ENCODE measurements around the gene PCDHGB5.
"Not testable (repeated sequence)": the region's sequence is repeated elsewhere in the genome, so short reads cannot be mapped to it uniquely, and the experiment has no call there.

The PCDHGB5 gene

GRCh38 chr5:141371572-141372475 lies 25.9 kb upstream of the PCDHGB5 start:
- H3K9me3 Mint-ChIP-seq, result peaks cover 16 to 52% of the 10 kb centered on the region in 2 donors
- H3K27me3 Mint-ChIP-seq, result peaks cover 82% of the 10 kb centered on the region
- H3K4me1 Mint-ChIP-seq, result peaks cover 8% of the 10 kb centered on the region
- H3K27ac Mint-ChIP-seq, result no peak overlapping the region
- no peak for ATAC-seq
- DNase-seq, result no peak
- H3K4me3 Mint-ChIP-seq, result peak overlapping the region in 1 of 2 donors; percentile 14

- ATAC-seq, result no peak
- no peak for DNase-seq
- H3K4me1 Mint-ChIP-seq, result peaks cover 8% of the 10 kb centered on the region
- peak within 1 kb of the TSS; percentile 27 to 52 for H3K4me3 Mint-ChIP-seq
- H3K9me3 Mint-ChIP-seq, result peaks cover 16 to 52% of the 10 kb centered on the region in 2 donors
- no peak within 1 kb of the TSS for H3K27ac Mint-ChIP-seq
- peaks cover 77% of the 10 kb centered on the region for H3K27me3 Mint-ChIP-seq
Measured at GRCh38 chr5:141373673-141374317, 24.0 kb upstream of the PCDHGB5 start, which contains the start of gene PCDHGA6. PCDHGA6 (plus strand) TSS chr5:141373891; CDS start chr5:141374084, 193 bp downstream.

- DNase-seq, result no peak
- H3K9me3 Mint-ChIP-seq, result peaks cover 16 to 52% of the 10 kb centered on the region in 2 donors
Measured at GRCh38 chr5:141374627-141375026, 23.1 kb upstream of the PCDHGB5 start.

DNA sequence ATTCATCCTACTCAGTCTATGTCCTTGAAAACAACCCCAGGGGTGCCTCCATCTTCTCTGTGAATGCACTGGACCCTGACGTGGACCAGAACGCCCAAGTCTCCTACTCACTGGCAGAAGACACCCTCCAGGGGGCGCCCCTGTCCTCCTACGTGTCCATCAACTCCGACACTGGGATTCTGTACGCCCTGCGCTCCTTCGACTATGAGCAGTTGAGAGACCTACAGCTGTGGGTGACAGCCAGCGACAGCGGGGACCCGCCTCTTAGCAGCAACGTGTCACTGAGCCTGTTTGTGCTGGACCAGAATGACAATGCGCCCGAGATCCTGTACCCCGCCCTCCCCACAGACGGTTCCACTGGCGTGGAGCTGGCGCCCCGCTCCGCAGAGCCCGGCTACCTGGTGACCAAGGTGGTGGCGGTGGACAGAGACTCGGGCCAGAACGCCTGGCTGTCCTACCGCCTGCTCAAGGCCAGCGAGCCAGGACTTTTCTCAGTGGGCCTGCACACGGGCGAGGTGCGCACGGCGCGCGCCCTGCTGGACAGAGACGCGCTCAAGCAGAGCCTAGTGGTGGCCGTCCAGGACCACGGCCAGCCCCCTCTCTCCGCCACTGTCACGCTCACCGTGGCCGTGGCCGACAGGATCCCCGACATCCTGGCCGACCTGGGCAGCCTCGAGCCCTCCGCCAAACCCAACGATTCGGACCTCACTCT lies 22.1 kb upstream of the PCDHGB5 start:
- H3K4me3 Mint-ChIP-seq, DNase-seq, H3K27ac Mint-ChIP-seq, ATAC-seq, H3K4me1 Mint-ChIP-seq: not testable (repeated sequence)
- Mint-ChIP-seq H3K27me3 (peaks cover 59% of the 10 kb centered on the region), H3K9me3 (peaks cover 14 to 45% of the 10 kb centered on the region in 2 donors)

More at GRCh38 chr5:141374627-141375026, 23.1 kb upstream of the PCDHGB5 start:
- no peak overlapping the region for H3K27ac Mint-ChIP-seq
- peaks cover 8% of the 10 kb centered on the region for H3K4me1 Mint-ChIP-seq
- H3K27me3 Mint-ChIP-seq, result peaks cover 69% of the 10 kb centered on the region
- no peak for ATAC-seq
- H3K4me3 Mint-ChIP-seq, result no peak overlapping the region

- DNase-seq (no peak), ATAC-seq (no peak)
- H3K9me3 Mint-ChIP-seq, result peaks cover 5 to 25% of the 10 kb centered on the region in 2 donors
- peak within 1 kb of the TSS in 1 of 2 donors; percentile 56 for H3K27ac Mint-ChIP-seq
- peaks cover 67% of the 10 kb centered on the region for H3K27me3 Mint-ChIP-seq
- peaks cover 5% of the 10 kb centered on the region for H3K4me1 Mint-ChIP-seq
- peak within 1 kb of the TSS; percentile 74 to 85 for H3K4me3 Mint-ChIP-seq
Measured at GRCh38 chr5:141382469-141383294, 15.1 kb upstream of the PCDHGB5 start, which contains the start of gene PCDHGA7. PCDHGA7 (plus strand) TSS chr5:141382742; CDS start chr5:141382900, 158 bp downstream.

DNA sequence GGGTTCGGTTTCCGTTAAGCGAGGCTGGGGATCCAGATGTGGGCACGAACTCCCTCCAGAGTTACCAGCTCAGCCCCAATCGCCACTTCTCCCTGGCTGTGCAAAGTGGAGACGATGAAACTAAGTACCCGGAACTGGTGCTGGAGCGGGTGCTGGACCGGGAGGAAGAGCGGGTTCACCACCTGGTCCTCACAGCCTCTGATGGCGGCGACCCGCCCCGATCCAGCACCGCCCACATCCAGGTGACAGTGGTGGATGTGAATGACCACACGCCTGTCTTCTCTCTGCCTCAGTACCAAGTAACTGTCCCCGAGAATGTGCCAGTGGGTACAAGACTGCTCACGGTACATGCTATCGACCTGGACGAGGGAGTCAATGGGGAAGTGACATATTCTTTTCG lies 14.4 kb upstream of the PCDHGB5 start:
- H3K9me3 Mint-ChIP-seq, result peaks cover 7 to 27% of the 10 kb centered on the region in 2 donors

DNA sequence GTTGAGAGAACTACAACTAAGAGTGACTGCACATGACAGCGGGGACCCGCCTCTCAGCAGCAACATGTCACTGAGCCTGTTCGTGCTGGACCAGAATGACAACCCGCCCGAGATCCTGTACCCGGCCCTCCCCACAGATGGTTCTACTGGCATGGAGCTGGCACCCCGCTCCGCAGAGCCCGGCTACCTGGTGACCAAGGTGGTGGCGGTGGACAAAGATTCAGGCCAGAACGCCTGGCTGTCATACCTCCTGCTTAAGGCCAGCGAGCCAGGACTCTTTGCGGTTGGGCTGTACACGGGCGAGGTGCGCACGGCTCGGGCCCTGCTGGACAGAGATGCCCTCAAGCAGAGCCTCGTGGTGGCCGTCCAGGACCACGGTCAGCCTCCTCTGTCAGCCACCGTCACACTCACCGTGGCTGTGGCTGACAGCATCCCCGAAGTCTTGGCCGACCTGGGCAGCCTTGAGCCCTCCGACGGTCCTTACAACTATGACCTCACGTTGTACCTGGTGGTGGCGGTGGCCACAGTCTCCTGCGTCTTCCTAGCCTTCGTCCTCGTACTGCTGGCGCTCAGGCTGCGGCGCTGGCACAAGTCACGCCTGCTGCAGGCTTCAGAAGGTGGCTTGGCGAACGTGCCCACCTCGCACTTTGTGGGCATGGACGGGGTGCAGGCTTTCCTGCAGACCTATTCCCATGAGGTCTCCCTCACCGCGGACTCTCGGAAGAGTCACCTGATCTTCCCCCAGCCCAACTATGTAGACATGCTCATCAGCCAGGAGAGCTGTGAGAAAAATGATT lies 13.1 kb upstream of the PCDHGB5 start:
- Mint-ChIP-seq H3K4me1 (peaks cover 5% of the 10 kb centered on the region), H3K27ac (no peak overlapping the region), H3K27me3 (peaks cover 75% of the 10 kb centered on the region), H3K4me3 (no peak overlapping the region), H3K9me3 (peaks cover 10 to 41% of the 10 kb centered on the region in 2 donors)
- no peak for DNase-seq
- ATAC-seq, result no peak

More for the DNA sequence above, 14.4 kb upstream of the PCDHGB5 start:
- Mint-ChIP-seq H3K27me3 (peaks cover 65% of the 10 kb centered on the region), H3K4me3 (peak overlapping the region; percentile 74 to 85), H3K4me1 (peaks cover 5% of the 10 kb centered on the region), H3K27ac (no peak overlapping the region)
- ATAC-seq (no peak), DNase-seq (no peak)

GRCh38 chr5:141387557-141388311 lies 10.0 kb upstream of the PCDHGB5 start, which contains the start of gene PCDHGB4:
PCDHGB4 (plus strand) TSS chr5:141387698; CDS start chr5:141387885, 187 bp downstream.
- H3K27me3 Mint-ChIP-seq, result peaks cover 83% of the 10 kb centered on the region
- peak; percentile 81 for ATAC-seq
- not testable (repeated sequence) for H3K4me1 Mint-ChIP-seq
- peak in 1 of 2 donors; percentile 35 for DNase-seq
- peak within 1 kb of the TSS in 1 of 2 donors; percentile 6 for H3K27ac Mint-ChIP-seq
- H3K4me3 Mint-ChIP-seq, result peak within 1 kb of the TSS; percentile 56 to 57
- peaks cover 24 to 48% of the 10 kb centered on the region in 2 donors for H3K9me3 Mint-ChIP-seq

DNA sequence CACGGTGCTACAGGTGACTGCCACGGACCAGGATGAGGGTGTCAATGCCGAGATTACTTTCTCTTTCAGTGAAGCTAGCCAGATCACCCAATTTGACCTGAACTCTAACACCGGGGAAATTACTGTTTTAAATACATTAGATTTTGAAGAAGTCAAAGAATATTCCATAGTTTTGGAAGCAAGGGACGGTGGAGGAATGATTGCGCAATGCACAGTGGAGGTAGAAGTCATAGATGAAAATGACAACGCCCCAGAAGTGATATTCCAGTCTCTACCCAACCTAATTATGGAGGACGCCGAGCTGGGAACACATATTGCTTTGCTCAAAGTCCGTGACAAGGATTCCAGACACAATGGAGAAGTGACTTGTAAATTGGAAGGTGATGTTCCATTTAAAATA lies 9.1 kb upstream of the PCDHGB5 start:
- no peaks in the 10 kb centered on the region for H3K4me1 Mint-ChIP-seq
- DNase-seq (no peak), ATAC-seq (no peak)
- peaks cover 24 to 41% of the 10 kb centered on the region in 2 donors for H3K9me3 Mint-ChIP-seq
- H3K27ac Mint-ChIP-seq, result no peak overlapping the region
- H3K27me3 Mint-ChIP-seq, result peaks cover 83% of the 10 kb centered on the region
- peak overlapping the region in 1 of 2 donors; percentile 15 for H3K4me3 Mint-ChIP-seq

DNA sequence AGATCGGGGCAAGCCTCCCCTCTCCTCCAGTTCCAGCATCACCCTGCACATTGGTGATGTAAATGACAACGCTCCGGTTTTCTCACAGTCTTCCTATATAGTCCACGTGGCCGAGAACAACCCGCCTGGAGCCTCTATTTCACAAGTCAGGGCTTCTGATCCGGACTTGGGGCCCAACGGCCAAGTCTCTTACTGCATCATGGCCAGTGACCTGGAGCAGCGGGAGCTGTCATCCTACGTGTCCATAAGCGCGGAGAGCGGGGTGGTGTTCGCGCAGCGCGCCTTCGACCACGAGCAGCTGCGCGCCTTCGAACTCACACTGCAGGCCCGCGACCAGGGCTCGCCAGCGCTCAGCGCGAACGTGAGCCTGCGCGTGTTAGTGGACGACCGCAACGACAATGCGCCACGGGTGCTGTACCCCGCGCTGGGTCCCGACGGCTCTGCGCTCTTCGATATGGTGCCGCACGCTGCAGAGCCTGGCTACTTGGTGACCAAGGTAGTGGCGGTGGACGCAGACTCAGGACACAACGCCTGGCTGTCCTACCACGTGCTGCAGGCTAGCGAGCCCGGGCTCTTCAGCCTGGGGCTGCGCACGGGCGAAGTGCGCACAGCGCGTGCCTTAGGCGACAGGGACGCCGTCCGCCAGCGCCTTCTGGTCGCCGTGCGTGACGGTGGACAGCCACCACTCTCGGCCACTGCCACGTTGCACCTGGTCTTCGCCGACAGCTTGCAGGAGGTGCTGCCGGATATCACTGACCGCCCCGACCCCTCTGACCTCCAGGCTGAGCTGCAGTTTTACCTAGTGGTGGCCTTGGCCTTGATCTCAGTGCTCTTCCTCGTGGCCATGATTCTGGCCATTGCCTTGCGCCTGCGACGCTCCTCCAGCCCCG lies 8.3 kb upstream of the PCDHGB5 start:
- peaks cover 29 to 46% of the 10 kb centered on the region in 2 donors for H3K9me3 Mint-ChIP-seq
- peaks cover 83% of the 10 kb centered on the region for H3K27me3 Mint-ChIP-seq

GRCh38 chr5:141392429-141393198 lies 5.1 kb upstream of the PCDHGB5 start, which contains the start of gene PCDHGA8:
PCDHGA8 (plus strand) TSS chr5:141392633; CDS start chr5:141392814, 181 bp downstream.
- no peak for ATAC-seq
- Mint-ChIP-seq H3K9me3 (peaks cover 25 to 38% of the 10 kb centered on the region in 2 donors), H3K4me1 (no peaks in the 10 kb centered on the region), H3K27me3 (peaks cover 81% of the 10 kb centered on the region), H3K4me3 (no peak within 1 kb of the TSS), H3K27ac (peak within 1 kb of the TSS in 1 of 2 donors; percentile 86)
- no peak for DNase-seq

More for the DNA sequence above, 8.3 kb upstream of the PCDHGB5 start:
- DNase-seq (no peak), ATAC-seq (no peak)
- Mint-ChIP-seq H3K4me3 (no peak overlapping the region), H3K4me1 (no peaks in the 10 kb centered on the region), H3K27ac (no peak overlapping the region)

DNA sequence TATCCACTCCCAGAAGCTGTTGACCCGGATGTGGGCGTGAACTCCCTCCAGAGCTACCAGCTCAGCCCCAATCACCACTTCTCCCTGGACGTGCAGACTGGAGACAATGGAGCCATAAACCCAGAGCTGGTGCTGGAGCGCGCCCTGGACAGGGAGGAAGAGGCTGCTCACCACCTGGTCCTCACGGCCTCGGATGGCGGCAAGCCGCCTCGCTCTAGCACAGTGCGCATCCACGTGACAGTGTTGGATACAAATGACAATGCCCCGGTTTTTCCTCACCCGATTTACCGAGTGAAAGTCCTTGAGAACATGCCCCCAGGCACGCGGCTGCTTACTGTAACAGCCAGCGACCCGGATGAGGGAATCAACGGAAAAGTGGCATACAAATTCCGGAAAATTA lies 4.5 kb upstream of the PCDHGB5 start:
- DNase-seq (no peak), ATAC-seq (no peak)
- Mint-ChIP-seq H3K4me3 (no peak overlapping the region), H3K27me3 (peaks cover 77% of the 10 kb centered on the region), H3K27ac (no peak overlapping the region), H3K9me3 (peaks cover 23 to 36% of the 10 kb centered on the region in 2 donors), H3K4me1 (no peaks in the 10 kb centered on the region)

Measured in stimulated activated naive CD8-positive, alpha-beta T cell treated with anti-CD3 and anti-CD28 coated beads, Interleukin-15, amount 100 ng/mL, for 72 hours (primary cell).